GM06990 (cell line): ENCODE measurements around the gene SIRT7.

ENCODE experiments used
- DNase-seq: peaks from one replicate; pipeline ENCODE4 v3.0.0-alpha.2; 2011; ENCODE audit not compliant: insufficient read length; ENCODE audit errors: extremely low read depth
- H3K27me3 ChIP-seq: replicated peaks from 2 replicates; pipeline ENCODE4 v1.6.0; 2011; ENCODE audit warnings: low read length; ENCODE audit not compliant: control insufficient read depth, insufficient read depth
- H3K36me3 ChIP-seq: 2 replicates; pipeline ENCODE4 v1.5.1; 2011; ENCODE audit warnings: low read length; ENCODE audit not compliant: control insufficient read depth, insufficient read depth
- H3K4me3 ChIP-seq: replicated peaks from 2 replicates; pipeline ENCODE4 v1.5.1; 2011; ENCODE audit warnings: low read depth, mild to moderate bottlenecking, control low read depth, low read length
- CTCF ChIP-seq: IDR thresholded peaks from 2 replicates; pipeline ENCODE4 v1.5.1; 2011; ENCODE audit warnings: low read length, control low read depth, mild to moderate bottlenecking, inconsistent platforms; ENCODE audit not compliant: insufficient read depth, poor library complexity, severe bottlenecking

SIRT7 gene

GRCh38 chr17:81962499-81963441 lies 44.8 kb upstream of the SIRT7 start:
- DNase-seq = no peak
- Histone ChIP-seq H3K4me3 (no peak overlapping the region), H3K27me3 (no peaks in the 10 kb centered on the region; the same call in none of the 2 replicates), H3K36me3 (no peaks in the 10 kb centered on the region)
- no peak for TF ChIP-seq CTCF

DNA sequence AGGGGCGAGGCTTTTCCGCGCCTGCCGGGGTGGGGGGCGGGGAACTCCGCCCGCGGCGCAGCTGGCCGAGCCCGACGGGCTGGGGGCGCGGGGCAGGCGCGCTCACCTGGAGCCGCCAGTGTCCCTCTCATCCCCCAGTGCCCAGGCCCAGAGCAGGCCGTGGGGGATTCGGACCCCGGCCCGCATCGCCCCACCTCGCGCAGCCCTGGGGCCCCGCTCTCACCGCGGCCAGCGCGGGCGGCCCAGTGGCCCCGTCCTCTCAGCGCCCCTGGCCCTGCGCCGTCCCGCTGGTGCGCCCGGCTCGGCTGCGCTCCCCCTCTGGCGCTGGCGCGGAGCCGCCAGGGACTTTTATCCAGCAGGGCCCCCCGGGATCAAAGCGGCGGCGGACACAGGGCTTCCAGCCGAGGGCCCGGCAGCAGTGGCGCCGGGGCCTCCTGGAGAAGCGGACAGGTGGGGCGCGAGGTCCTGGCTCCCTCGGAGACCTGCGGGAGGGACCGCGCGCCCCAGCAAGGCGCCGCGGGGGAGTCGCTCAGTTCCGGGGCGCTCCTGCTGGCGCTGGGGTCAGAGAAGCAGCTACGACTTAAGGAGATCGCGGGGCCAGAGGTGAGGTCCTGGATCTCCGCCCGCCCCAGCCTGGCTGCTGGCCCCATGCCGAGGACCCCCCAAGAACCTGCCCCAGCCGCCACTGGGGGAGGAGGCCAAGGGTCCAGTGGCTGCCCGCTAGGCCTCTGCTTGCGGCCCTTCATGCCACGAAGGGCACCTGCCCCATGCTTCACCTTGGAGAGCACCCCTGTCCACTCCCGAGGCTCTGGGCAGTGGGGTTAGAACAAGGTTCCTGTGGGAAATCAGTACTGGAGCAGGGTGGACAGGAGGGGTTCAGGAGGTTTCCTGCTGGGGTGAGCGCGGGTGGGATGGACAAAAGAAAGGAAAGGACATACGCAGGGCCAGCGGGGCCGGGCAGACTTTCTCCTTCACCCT lies 43.8 kb upstream of the SIRT7 start:
- Histone ChIP-seq H3K27me3 (no peaks in the 10 kb centered on the region; the same call in none of the 2 replicates), H3K4me3 (no peak overlapping the region), H3K36me3 (no peaks in the 10 kb centered on the region)
- TF ChIP-seq CTCF = no peak
- no peak for DNase-seq

- H3K27me3 ChIP-seq = no peaks in the 10 kb centered on the region; the same call in none of the 2 replicates
Observed at GRCh38 chr17:81961087-81961511, 43.1 kb upstream of the SIRT7 start, which contains the start of gene NOTUM. Gene NOTUM, minus strand, starts transcription at chr17:81961187. Its CDS starts 278 bp downstream, at chr17:81960909.

GRCh38 chr17:81960130-81960958 lies 42.4 kb upstream of the SIRT7 start:
- no peak for DNase-seq
- TF ChIP-seq CTCF = no peak
- H3K27me3 ChIP-seq = no peaks in the 10 kb centered on the region; the same call in none of the 2 replicates
- no peaks in the 10 kb centered on the region for H3K36me3 ChIP-seq
- peak overlapping the region; percentile 22 for H3K4me3 ChIP-seq

More at GRCh38 chr17:81961087-81961511, 43.1 kb upstream of the SIRT7 start, which contains the start of gene NOTUM:
- DNase-seq = no peak
- H3K36me3 ChIP-seq = no peaks in the 10 kb centered on the region
- no peak for TF ChIP-seq CTCF
- peak within 1 kb of the TSS; percentile 22 for H3K4me3 ChIP-seq
